Measurements from ENCODE around the gene ERBB2. TPM values are rescaled to one million over a fixed set of nuclear protein-coding genes. Genes with fewer than 3 reads are reported as not detected.

Gene ERBB2
- total and polyA plus RNA-seq, 2 of the 8 experiments (the other 6 are each of a cell fraction or from before 2014, with no cell fraction given), result 183 to 394 TPM

DNA sequence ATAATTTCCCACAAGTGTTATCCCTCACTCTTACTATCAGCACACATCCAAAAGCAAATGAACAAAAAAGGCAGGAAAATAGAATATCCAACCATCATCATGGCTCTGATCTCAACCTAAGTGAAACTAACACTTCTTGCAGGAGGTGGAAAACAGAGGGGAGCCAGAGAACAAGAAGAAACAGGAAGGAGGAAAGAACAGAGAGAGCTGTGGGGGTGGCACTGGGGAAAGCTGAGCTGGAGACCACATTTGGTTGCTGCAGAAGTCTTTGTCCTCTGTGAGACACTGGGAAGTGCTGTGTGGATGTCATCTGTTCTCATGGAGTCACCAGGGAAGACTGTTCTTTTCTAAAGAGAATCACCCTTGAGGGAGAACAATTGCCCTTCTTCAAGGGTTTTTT lies 72.6 kb downstream of the ERBB2 start (continued):
- TF ChIP-seq ASH2L (IDR thresholded peaks at IDR 0.05; ENCODE audit: low read length), result no peak
- no peak for TF ChIP-seq ATF2 (IDR thresholded peaks at IDR 0.05; ENCODE audit: low read length)
- no peak for TF ChIP-seq CHD2 (IDR thresholded peaks at IDR 0.05; ENCODE audit: low read length)
- no peak for TF ChIP-seq CTCF (IDR thresholded peaks at IDR 0.05; ENCODE audit: control extremely low read depth in 1 of 3, insufficient read depth in 1 of 3, low read depth in 1 of 3, low read length in 3 of 3)
- TF ChIP-seq SP1 (IDR thresholded peaks at IDR 0.05; ENCODE audit: low read depth, low read length), result no peak
- TF ChIP-seq, protein P1, sequence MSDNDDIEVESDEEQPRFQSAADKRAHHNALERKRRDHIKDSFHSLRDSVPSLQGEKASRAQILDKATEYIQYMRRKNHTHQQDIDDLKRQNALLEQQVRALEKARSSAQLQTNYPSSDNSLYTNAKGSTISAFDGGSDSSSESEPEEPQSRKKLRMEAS (IDR thresholded peaks at IDR 0.05), result no peak
